ENCODE measurements around the gene DNMT1.

DNMT1 gene

GRCh38 chr19:10112895-10113591, 81.7 kb downstream of the DNMT1 start:
- DNase-seq, result peak; percentile 88

DNA sequence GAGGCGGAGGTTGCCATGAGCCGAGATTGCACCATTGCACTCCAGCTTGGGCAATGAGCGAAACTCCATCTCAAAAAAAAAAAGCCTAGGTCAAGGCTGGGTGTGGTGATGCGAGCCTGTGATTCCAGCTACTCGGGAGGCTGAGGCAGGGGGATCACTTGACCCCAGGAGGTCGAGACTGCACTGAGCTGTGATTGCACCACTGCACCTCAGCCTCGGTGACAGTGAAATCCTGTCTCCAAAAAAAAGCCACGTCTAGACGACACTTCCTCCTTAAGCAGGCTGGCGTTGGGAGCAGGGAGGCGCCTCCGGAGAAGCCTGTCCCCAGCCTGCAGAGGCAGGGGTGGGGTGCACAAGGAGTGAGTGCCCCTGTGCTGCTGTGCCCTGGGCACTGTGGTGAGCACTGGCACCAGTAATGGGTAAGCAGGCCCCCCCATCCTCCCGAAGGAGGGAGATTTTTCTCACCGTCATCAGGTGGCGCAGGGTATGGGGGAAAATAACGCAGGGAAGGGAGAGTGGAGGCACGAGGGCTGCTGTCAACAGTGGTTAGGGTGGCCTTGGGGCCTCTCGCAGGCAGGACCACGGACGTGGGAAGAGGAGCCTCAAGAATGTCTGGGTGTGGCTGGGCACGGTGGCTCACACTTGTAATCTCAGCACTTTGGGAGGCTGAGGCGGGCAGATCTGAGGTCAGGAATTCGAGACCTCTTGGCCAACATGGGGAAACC, 82.6 kb downstream of the DNMT1 start:
- DNase-seq, result peak; percentile 82

GRCh38 chr19:10111405-10111811, 83.3 kb downstream of the DNMT1 start, which contains the start of gene P2RY11:
Gene P2RY11, plus strand, starts transcription at chr19:10111693. Its CDS starts 29 bp downstream, at chr19:10111722.
- DNase-seq, result peak; percentile 78

GRCh38 chr19:10110972-10111317, 83.8 kb downstream of the DNMT1 start:
- DNase-seq, result no peak

DNA sequence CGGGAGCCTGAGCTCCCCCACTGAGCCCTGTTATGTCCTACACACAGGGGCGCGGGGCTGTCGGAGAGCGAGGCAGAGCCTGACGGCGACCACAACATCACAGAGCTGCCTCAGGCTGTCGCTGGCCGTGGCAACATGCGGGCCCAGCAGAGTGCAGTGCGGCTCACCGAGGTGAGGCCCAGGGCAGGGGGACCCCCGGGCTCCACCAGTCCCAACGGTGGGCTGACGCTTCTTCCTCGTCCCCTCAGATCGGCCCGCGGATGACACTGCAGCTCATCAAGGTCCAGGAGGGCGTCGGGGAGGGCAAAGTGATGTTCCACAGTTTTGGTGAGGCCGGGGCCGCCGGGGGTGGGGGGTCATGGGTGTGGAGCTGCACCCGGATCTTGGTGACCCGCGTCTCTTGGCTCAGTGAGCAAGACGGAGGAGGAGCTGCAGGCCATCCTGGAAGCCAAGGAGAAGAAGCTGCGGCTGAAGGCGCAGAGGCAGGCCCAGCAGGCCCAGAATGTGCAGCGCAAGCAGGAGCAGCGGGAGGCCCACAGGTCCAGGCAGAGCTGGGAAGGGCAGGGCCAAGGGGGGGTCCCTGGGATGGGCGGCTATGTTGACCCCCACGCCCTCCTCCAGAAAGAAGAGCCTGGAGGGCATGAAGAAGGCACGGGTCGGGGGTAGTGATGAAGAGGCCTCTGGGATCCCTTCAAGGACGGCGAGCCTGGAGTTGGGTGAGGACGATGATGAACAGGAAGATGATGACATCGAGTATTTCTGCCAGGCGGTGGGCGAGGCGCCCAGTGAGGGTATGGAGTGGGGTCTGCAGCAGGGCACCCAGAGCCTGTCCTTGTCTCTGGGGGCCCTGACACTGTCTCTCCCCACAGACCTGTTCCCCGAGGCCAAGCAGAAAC, 84.4 kb downstream of the DNMT1 start:
- DNase-seq, result no peak

DNA sequence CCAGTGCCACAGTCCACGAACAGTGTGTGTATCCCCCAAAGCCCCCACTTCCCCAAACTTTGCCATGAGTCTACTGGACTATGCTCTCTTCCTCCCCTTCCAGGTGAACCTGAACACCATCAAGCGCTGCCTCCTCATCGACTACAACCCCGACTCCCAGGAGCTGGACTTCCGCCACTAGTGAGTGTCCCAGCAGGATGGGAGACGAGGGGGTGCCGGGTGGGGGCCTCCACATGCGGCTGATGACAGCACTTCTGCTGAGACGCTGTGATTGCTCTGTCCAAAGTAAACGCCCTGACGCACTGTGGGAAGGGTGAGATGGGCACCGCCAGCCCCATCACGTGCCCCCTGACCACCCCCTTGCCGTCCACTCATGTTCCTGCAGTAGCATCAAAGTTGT, 85.2 kb downstream of the DNMT1 start:
- no peak for DNase-seq

- no peak for DNase-seq
These were observed 86.9 kb downstream of the DNMT1 start for GRCh38 chr19:10107817-10108367.

DNA sequence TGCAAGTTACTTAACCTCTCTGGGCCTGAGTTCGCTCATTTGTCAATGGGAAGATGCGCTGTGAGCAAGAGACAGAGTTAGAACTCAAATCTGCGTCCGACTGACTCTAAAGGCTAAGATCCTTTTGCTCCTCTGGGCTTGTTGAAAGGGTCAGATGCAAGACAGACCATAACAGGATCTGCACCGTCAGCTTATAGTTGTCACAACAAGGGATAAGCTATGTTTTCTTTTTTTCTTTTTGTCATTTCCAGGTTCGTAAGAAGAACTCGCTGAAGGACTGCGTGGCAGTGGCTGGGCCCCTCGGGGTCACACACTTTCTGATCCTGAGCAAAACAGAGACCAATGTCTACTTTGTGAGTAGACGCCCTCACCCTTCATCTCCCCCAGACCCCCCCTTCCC, 87.5 kb downstream of the DNMT1 start:
- DNase-seq, result no peak

DNA sequence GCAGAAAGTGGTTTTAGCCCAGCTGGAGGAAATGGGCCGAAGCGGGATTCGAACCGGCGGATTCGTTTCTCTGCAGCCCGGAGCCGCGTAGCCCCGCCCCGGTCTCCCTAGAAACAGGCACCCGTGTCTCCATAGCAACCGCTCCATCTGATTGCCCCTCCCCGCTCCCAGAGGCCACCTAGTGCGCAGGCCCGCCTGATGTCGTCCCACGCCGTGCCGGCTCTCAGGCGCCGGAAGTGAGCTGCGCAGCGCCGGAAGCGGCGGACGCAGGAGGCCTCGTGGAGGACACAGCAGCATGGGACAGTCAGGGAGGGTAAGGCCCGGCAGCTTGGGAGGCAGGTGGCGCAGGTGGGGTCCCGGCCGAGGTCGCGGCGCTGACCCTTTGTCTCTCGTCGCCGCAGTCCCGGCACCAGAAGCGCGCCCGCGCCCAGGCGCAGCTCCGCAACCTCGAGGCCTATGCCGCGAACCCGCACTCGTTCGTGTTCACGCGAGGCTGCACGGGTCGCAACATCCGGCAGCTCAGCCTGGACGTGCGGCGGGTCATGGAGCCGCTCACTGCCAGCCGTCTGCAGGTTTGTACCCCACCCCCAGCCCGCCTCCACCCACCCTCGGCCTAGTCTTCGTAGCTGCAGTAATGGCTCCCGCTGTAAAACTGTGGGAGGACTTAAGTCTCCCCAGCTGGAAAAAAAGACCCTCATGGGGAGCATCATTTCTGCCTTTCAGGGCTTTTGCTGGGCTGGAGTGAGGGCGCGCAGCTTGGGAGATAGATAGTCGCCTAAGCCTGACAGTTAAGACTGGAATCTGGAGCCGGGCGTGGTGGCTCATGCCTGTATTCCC, 88.4 kb downstream of the DNMT1 start, which contains the start of gene PPAN:
PPAN (plus strand) TSS at position 263 of the 837 bp plus-strand sequence; CDS start at position 296, 33 bp downstream.
- DNase-seq, result peak; percentile 97

GRCh38 chr19:10105509-10106099, 89.1 kb downstream of the DNMT1 start:
- no peak for DNase-seq

- peak; percentile 84 for DNase-seq
These were observed 89.9 kb downstream of the DNMT1 start for GRCh38 chr19:10104665-10105508.

GRCh38 chr19:10104130-10104513, 90.6 kb downstream of the DNMT1 start:
- no peak for DNase-seq

GRCh38 chr19:10102787-10103236, 91.9 kb downstream of the DNMT1 start:
- no peak for DNase-seq

GRCh38 chr19:10100163-10100785, 94.5 kb downstream of the DNMT1 start:
- no peak for DNase-seq

GRCh38 chr19:10096615-10096963, 98.2 kb downstream of the DNMT1 start:
- no peak for DNase-seq

- DNase-seq, result peak; percentile 97
These were observed 98.7 kb downstream of the DNMT1 start for GRCh38 chr19:10095948-10096614.

- no peak for DNase-seq
These were observed 99.2 kb downstream of the DNMT1 start for GRCh38 chr19:10095622-10095947.

- DNase-seq, result no peak
These were observed 101.2 kb downstream of the DNMT1 start for GRCh38 chr19:10093295-10094186.

Measured in activated CD8-positive, alpha-beta memory T cell treated with anti-CD3 and anti-CD28 coated beads, Interleukin-2, amount 50 U/mL, for 48 hours (primary cell).